Right lobe of liver (tissue), 4 donors: ENCODE results near the gene VRK1.

Source experiments
- POLR2A ChIP-seq: fragments of 450-650 bp; IDR thresholded peaks from one replicate; pipeline ENCODE4 v1.6.1; 2017; ENCODE audit warnings: antibody characterized with exemption, mild to moderate bottlenecking
- TF ChIP-seq, protein P1 (sequence below), 4 donors: fragments of 200-600 bp in 3 of 4; fragments of 450-650 bp in 1 of 4; IDR thresholded peaks; one replicate each; pipeline versions ENCODE4 v1.5.1 to v1.8.0; 2016 to 2022; ENCODE audit warnings: antibody characterized with exemption in 4 of 4, mild to moderate bottlenecking in 2 of 4
- donor health status: DM: no; HTN: no; CAD: no.
- donor health status: DM: no; HTN: no; CAD: no.
- donor health status: DM: no; HTN: yes; CAD: no.

DNA sequence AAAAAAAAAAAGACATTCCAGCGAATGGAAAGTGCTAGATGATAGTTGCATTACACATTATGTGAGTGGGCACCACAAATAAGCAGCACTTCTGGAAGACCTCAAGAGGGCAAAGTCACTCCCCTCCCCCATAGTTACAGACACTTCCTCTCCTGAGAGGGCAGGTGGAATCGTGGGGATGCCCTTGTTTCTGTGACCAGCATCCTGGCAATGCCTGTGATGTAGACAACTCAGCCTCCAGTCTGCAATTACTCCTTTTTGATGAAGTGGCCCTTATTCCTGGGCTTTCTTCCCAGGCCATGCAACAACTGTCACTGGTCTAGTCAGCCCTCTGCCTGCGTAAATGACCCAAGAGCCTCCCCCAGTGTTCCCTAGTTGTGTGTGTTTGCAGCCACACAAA, 104.8 kb downstream of the VRK1 start:
- TF ChIP-seq, protein P1, sequence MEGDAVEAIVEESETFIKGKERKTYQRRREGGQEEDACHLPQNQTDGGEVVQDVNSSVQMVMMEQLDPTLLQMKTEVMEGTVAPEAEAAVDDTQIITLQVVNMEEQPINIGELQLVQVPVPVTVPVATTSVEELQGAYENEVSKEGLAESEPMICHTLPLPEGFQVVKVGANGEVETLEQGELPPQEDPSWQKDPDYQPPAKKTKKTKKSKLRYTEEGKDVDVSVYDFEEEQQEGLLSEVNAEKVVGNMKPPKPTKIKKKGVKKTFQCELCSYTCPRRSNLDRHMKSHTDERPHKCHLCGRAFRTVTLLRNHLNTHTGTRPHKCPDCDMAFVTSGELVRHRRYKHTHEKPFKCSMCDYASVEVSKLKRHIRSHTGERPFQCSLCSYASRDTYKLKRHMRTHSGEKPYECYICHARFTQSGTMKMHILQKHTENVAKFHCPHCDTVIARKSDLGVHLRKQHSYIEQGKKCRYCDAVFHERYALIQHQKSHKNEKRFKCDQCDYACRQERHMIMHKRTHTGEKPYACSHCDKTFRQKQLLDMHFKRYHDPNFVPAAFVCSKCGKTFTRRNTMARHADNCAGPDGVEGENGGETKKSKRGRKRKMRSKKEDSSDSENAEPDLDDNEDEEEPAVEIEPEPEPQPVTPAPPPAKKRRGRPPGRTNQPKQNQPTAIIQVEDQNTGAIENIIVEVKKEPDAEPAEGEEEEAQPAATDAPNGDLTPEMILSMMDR (IDR thresholded peaks at IDR 0.05): no peak
- TF ChIP-seq POLR2A: no peak
